GM23338 (cell line): ENCODE measurements around the gene SLC17A7. TPM values are rescaled to one million over a fixed set of nuclear protein-coding genes. Genes with fewer than 3 reads are reported as not detected.

Experiments used
- ATAC-seq: fragments of 200-7000 bp; cut with Tn5 transposase; 3 replicates; pipeline ENCODE4 v1.9.1; 2020
- DNase-seq: peaks from one replicate; pipeline ENCODE4 v3.0.0-alpha.2; 2015; ENCODE audit warnings: low spot score
- H2AFZ ChIP-seq: fragments of 200-600 bp; sonication (generic); 2 replicates; pipeline ENCODE4 v1.8.0; 2016; ENCODE audit warnings: antibody characterized with exemption, mild to moderate bottlenecking, moderate library complexity
- H3F3A ChIP-seq: fragments of 200-600 bp; sonication (generic); replicated peaks from 2 replicates; pipeline ENCODE4 v1.8.0; 2017; ENCODE audit warnings: antibody characterized with exemption, mixed run types, low read depth
- H3K27ac ChIP-seq: fragments of 200-600 bp; sonication (generic); 2 replicates; pipeline ENCODE4 v1.6.1; 2016; ENCODE audit warnings: low read depth
- H3K27me3 ChIP-seq: fragments of 200-600 bp; sonication (generic); 2 replicates; pipeline ENCODE4 v1.8.0; 2016; ENCODE audit warnings: mild to moderate bottlenecking, mixed run types, moderate library complexity; ENCODE audit not compliant: insufficient read depth
- H3K36me3 ChIP-seq: fragments of 200-600 bp; sonication (generic); 2 replicates; pipeline ENCODE4 v1.8.0; 2016; ENCODE audit warnings: mild to moderate bottlenecking; ENCODE audit not compliant: insufficient read depth
- H3K4me1 ChIP-seq: fragments of 200-600 bp; sonication (generic); 2 replicates; pipeline ENCODE4 v1.8.0; 2016; ENCODE audit warnings: mild to moderate bottlenecking, moderate library complexity; ENCODE audit not compliant: insufficient read depth
- H3K4me2 ChIP-seq: fragments of 200-600 bp; sonication (generic); 2 replicates; pipeline ENCODE4 v1.7.1; 2017; ENCODE audit warnings: mixed run types
- H3K4me3 ChIP-seq: fragments of 200-600 bp; sonication (generic); 2 replicates; pipeline ENCODE4 v1.6.1; 2016; ENCODE audit warnings: mixed run types
- H3K79me2 ChIP-seq: fragments of 200-600 bp; sonication (generic); replicated peaks from 2 replicates; pipeline ENCODE4 v1.8.0; 2017; ENCODE audit warnings: mild to moderate bottlenecking; ENCODE audit not compliant: insufficient read depth
- H3K9me2 ChIP-seq: fragments of 200-600 bp; sonication (generic); 2 replicates; pipeline ENCODE4 v1.8.0; 2017; ENCODE audit not compliant: insufficient read depth
- H4K20me1 ChIP-seq: fragments of 200-600 bp; sonication (generic); replicated peaks from 2 replicates; pipeline ENCODE4 v1.8.0; 2017; ENCODE audit warnings: mild to moderate bottlenecking; ENCODE audit not compliant: insufficient read depth
- H3K27ac Mint-ChIP-seq: 2 replicates; pipeline ENCODE4 v1.8.0; 2020; ENCODE audit warnings: inconsistent platforms, mild to moderate bottlenecking, moderate library complexity, mixed read lengths
- H3K27me3 Mint-ChIP-seq: 3 replicates; pipeline ENCODE4 v1.8.0; 2022; ENCODE audit warnings: low read depth, mild to moderate bottlenecking, moderate library complexity, mixed read lengths, inconsistent platforms; ENCODE audit not compliant: insufficient read depth, poor library complexity
- H3K36me3 Mint-ChIP-seq: 3 replicates; pipeline ENCODE4 v1.8.0; 2021; ENCODE audit warnings: low read depth, mild to moderate bottlenecking, inconsistent platforms, moderate library complexity, mixed read lengths
- H3K4me1 Mint-ChIP-seq: 3 replicates; pipeline ENCODE4 v1.8.0; 2020; ENCODE audit warnings: mild to moderate bottlenecking, inconsistent platforms, mixed read lengths
- H3K4me3 Mint-ChIP-seq: 3 replicates; pipeline ENCODE4 v1.8.0; 2021; ENCODE audit warnings: moderate library complexity, mild to moderate bottlenecking, inconsistent platforms, mixed read lengths
- H3K9me3 Mint-ChIP-seq: 3 replicates; pipeline ENCODE4 v1.8.0; 2020; ENCODE audit warnings: moderate library complexity, mild to moderate bottlenecking, inconsistent platforms, mixed read lengths
- CREB1 ChIP-seq: fragments of 250-450 bp; sonication (Bioruptor Pico); IDR thresholded peaks from 2 replicates; pipeline ENCODE4 v1.5.0; 2020; ENCODE audit warnings: low read depth, mild to moderate bottlenecking, moderate library complexity
- CTCF ChIP-seq, 2 experiments: fragments of 200-600 bp in 1 of 2; sonication (generic) in 1 of 2; conservative IDR thresholded peaks; 2 replicates each; pipeline versions ENCODE4 v1.5.1 to v1.6.1; 2016 to 2017; ENCODE audit warnings: antibody characterized with exemption in 2 of 2, low read depth in 2 of 2, mild to moderate bottlenecking in 2 of 2, moderate library complexity in 1 of 2
- ETS1 ChIP-seq: IDR thresholded peaks from 2 replicates; pipeline ENCODE4 v1.6.1; 2016; ENCODE audit warnings: antibody characterized with exemption
- EZH2 ChIP-seq: fragments of 200-600 bp; sonication (generic); IDR thresholded peaks from one replicate; pipeline ENCODE4 v1.8.0; 2017; ENCODE audit warnings: antibody characterized with exemption, mild to moderate bottlenecking, low read depth; ENCODE audit not compliant: unreplicated experiment
- EZH2phosphoT487 ChIP-seq: fragments of 200-600 bp; sonication (generic); IDR thresholded peaks from one replicate; pipeline ENCODE4 v1.8.1; 2018; ENCODE audit warnings: antibody characterized with exemption; ENCODE audit not compliant: unreplicated experiment
- JUNB ChIP-seq: IDR thresholded peaks from one replicate; pipeline ENCODE4 v1.6.1; 2016; ENCODE audit warnings: antibody characterized with exemption; ENCODE audit not compliant: unreplicated experiment
- NANOG ChIP-seq: IDR thresholded peaks from 2 replicates; pipeline ENCODE4 v1.6.1; 2016; ENCODE audit warnings: antibody characterized with exemption, borderline replicate concordance
- POLR2AphosphoS5 ChIP-seq: IDR thresholded peaks from 2 replicates; pipeline ENCODE4 v1.6.1; 2016; ENCODE audit warnings: antibody characterized with exemption, low read depth
- REST ChIP-seq: IDR thresholded peaks from one replicate; pipeline ENCODE4 v1.6.1; 2018; ENCODE audit warnings: antibody characterized with exemption; ENCODE audit not compliant: unreplicated experiment
- STAT1 ChIP-seq: IDR thresholded peaks from one replicate; pipeline ENCODE4 v1.6.1; 2016; ENCODE audit warnings: antibody characterized with exemption; ENCODE audit not compliant: unreplicated experiment
- ZNF114 ChIP-seq: fragments of 250-450 bp; sonication (Bioruptor Pico); IDR thresholded peaks from 2 replicates; pipeline ENCODE4 v1.5.0; 2020; ENCODE audit warnings: mild to moderate bottlenecking, moderate library complexity
- ZNF331 ChIP-seq: fragments of 250-450 bp; sonication (Bioruptor Pico); IDR thresholded peaks from 2 replicates; pipeline ENCODE4 v1.5.0; 2020; ENCODE audit warnings: low read depth, mild to moderate bottlenecking, moderate library complexity
- ZNF462 ChIP-seq: fragments of 250-450 bp; sonication (Bioruptor Pico); IDR thresholded peaks from 2 replicates; pipeline ENCODE4 v1.5.0; 2020; ENCODE audit warnings: mild to moderate bottlenecking, moderate library complexity
- polyA plus RNA-seq: library from polyadenylated mRNA; unstranded; fragments of >200 nt; fragmentation: Nextera tagmentation; extraction: Ambion mirVana; gene quantifications from 2 replicates; pipeline ENCODE4 v1.2.1, GENCODE V29; 2016
- total RNA-seq: library from RNA; depleted of rRNA; stranded (reverse); fragments of >200 nt; shearing (Covaris generic); gene quantifications from 2 replicates; pipeline ENCODE4 v1.2.3, GENCODE V29; 2014

Gene SLC17A7
- total and polyA plus RNA-seq, 2 experiments from 2014 or later, result 0.90 to 1.5 TPM

- no peaks in the 10 kb centered on the region for H4K20me1 ChIP-seq
- Mint-ChIP-seq H3K9me3 (peaks cover 10% of the 10 kb centered on the region), H3K27me3 (peaks cover 80% of the 10 kb centered on the region), H3K36me3 (peaks cover 5% of the 10 kb centered on the region), H3K27ac (no peak overlapping the region), H3K4me3 (peak overlapping the region; percentile 65), H3K4me1 (peaks cover 37% of the 10 kb centered on the region)
- DNase-seq (peak; percentile 99), ATAC-seq (peak; percentile 49)
- peak overlapping the region; percentile 58 for H3K4me3 ChIP-seq
- H3K4me1 ChIP-seq, result peaks cover 28% of the 10 kb centered on the region
- H3K9me2 ChIP-seq, result no peaks in the 10 kb centered on the region
- TF ChIP-seq EZH2phosphoT487, result no peak
- TF ChIP-seq JUNB, result no peak
- TF ChIP-seq STAT1, result no peak
- peak; percentile 97 for TF ChIP-seq CREB1
- TF ChIP-seq CTCF (conservative IDR thresholded peaks at IDR 0.05; ENCODE audit: low read depth in 2 of 2), result peak in 1 of 2 experiments; percentile 24; a peak in 2 of 4 replicates
- no peak for TF ChIP-seq ZNF462 (CRISPR knock-in tag)
- TF ChIP-seq NANOG, result no peak
- peak; percentile 23 for TF ChIP-seq EZH2
- TF ChIP-seq ETS1, result no peak
- no peak for TF ChIP-seq ZNF114 (CRISPR knock-in tag)
- TF ChIP-seq POLR2AphosphoS5, result peak; percentile 59
- TF ChIP-seq REST, result no peak
- no peak for TF ChIP-seq ZNF331 (CRISPR knock-in tag)
- H2AFZ ChIP-seq, result peak overlapping the region; percentile 83
- H3K27ac ChIP-seq, result no peak overlapping the region
- H3K27me3 ChIP-seq, result peaks cover 81% of the 10 kb centered on the region
- no peaks in the 10 kb centered on the region for H3K36me3 ChIP-seq
- H3K79me2 ChIP-seq, result no peaks in the 10 kb centered on the region
- H3K4me2 ChIP-seq, result peak overlapping the region; percentile 80
- peaks cover 26% of the 10 kb centered on the region for H3F3A ChIP-seq
Measured at GRCh38 chr19:49436381-49437017, 4.8 kb downstream of the SLC17A7 start.
